Smooth muscle cell (in vitro differentiated cells): ENCODE data around the gene CECR2. TPM values are rescaled to one million over a fixed set of nuclear protein-coding genes. Genes with fewer than 3 reads are reported as not detected.

ENCODE experiments used
- DNase-seq: peaks from one replicate; lab custom pipeline; 2025; ENCODE audit not compliant: unreplicated experiment; lab: John Stamatoyannopoulos, UW
- H2AFZ ChIP-seq: fragments of 200-600 bp; sonication (generic); 2 replicates; pipeline ENCODE4 v1.6.0; 2016; ENCODE audit warnings: antibody characterized with exemption, low read depth, mild to moderate bottlenecking
- H3F3A ChIP-seq: fragments of 200-600 bp; sonication (generic); 2 replicates; pipeline ENCODE4 v1.6.0; 2017; ENCODE audit warnings: antibody characterized with exemption, low read depth
- H3K27ac ChIP-seq: fragments of 200-600 bp; sonication (generic); 2 replicates; pipeline ENCODE4 v1.5.1; 2016; ENCODE audit warnings: low read depth, mild to moderate bottlenecking
- H3K27me3 ChIP-seq: fragments of 200-600 bp; sonication (generic); 2 replicates; pipeline ENCODE4 v1.6.1; 2016; ENCODE audit warnings: low read depth, mild to moderate bottlenecking
- H3K36me3 ChIP-seq: fragments of 200-600 bp; sonication (generic); 2 replicates; pipeline ENCODE4 v1.5.1; 2016; ENCODE audit warnings: low read depth
- H3K4me1 ChIP-seq: fragments of 200-600 bp; sonication (generic); 2 replicates; pipeline ENCODE4 v1.5.1; 2016; ENCODE audit warnings: low read depth
- H3K4me2 ChIP-seq: fragments of 200-600 bp; sonication (generic); 2 replicates; pipeline ENCODE4 v1.6.0; 2016; ENCODE audit warnings: mild to moderate bottlenecking
- H3K4me3 ChIP-seq: fragments of 200-600 bp; sonication (generic); 2 replicates; pipeline ENCODE4 v1.5.1; 2016; ENCODE audit warnings: mild to moderate bottlenecking
- H3K79me2 ChIP-seq: fragments of 200-600 bp; sonication (generic); 2 replicates; pipeline ENCODE4 v1.6.0; 2016; ENCODE audit warnings: low read depth, mild to moderate bottlenecking
- H3K9ac ChIP-seq: fragments of 200-600 bp; sonication (generic); 2 replicates; pipeline ENCODE4 v1.6.0; 2016; ENCODE audit warnings: low read depth
- H3K9me3 ChIP-seq: fragments of 200-600 bp; sonication (generic); replicated peaks from 2 replicates; pipeline ENCODE4 v1.5.1; 2016; ENCODE audit warnings: low read depth
- H4K20me1 ChIP-seq: fragments of 200-600 bp; sonication (generic); 2 replicates; pipeline ENCODE4 v1.6.0; 2016; ENCODE audit warnings: low read depth
- WGBS: methylation state at CpG from one replicate; pipeline ENCODE4 v1.1.7; 2016; ENCODE audit warnings: low lambda C conversion rate; 5-methylcytosine and 5-hydroxymethylcytosine counted together
- polyA plus RNA-seq: library from polyadenylated mRNA; unstranded; fragments of >200 nt; fragmentation: Nextera tagmentation; extraction: Ambion mirVana; gene quantifications from 2 replicates; pipeline ENCODE4 v1.2.1, GENCODE V29; 2016
- total RNA-seq: library from RNA; depleted of rRNA; stranded (reverse); fragments of >200 nt; gene quantifications from 2 replicates; pipeline ENCODE4 v1.2.3, GENCODE V29; 2014
- TF ChIP-seq, protein P1 (sequence below): fragments of 200-600 bp; sonication (generic); IDR thresholded peaks from 2 replicates; pipeline ENCODE4 v1.5.1; 2017; ENCODE audit warnings: borderline replicate concordance, mild to moderate bottlenecking, antibody characterized with exemption; ENCODE audit not compliant: insufficient read depth, poor library complexity, severe bottlenecking

CECR2 gene
- total RNA-seq (2.8 and 3.0 TPM in 2 replicates), polyA plus RNA-seq (0.67 and 1.4 TPM in 2 replicates)

- peak within 1 kb of the TSS; percentile 91 for H3K4me2 ChIP-seq
- TF ChIP-seq, protein P1, sequence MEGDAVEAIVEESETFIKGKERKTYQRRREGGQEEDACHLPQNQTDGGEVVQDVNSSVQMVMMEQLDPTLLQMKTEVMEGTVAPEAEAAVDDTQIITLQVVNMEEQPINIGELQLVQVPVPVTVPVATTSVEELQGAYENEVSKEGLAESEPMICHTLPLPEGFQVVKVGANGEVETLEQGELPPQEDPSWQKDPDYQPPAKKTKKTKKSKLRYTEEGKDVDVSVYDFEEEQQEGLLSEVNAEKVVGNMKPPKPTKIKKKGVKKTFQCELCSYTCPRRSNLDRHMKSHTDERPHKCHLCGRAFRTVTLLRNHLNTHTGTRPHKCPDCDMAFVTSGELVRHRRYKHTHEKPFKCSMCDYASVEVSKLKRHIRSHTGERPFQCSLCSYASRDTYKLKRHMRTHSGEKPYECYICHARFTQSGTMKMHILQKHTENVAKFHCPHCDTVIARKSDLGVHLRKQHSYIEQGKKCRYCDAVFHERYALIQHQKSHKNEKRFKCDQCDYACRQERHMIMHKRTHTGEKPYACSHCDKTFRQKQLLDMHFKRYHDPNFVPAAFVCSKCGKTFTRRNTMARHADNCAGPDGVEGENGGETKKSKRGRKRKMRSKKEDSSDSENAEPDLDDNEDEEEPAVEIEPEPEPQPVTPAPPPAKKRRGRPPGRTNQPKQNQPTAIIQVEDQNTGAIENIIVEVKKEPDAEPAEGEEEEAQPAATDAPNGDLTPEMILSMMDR, result no peak
- H3K4me3 ChIP-seq, result peak within 1 kb of the TSS; percentile 94
- H3K9me3 ChIP-seq, result no peaks in the 10 kb centered on the region
- H3K79me2 ChIP-seq, result peaks cover 43% of the 10 kb centered on the region
- 1% methylated on average over 41 of the region's 92 CpGs for WGBS
- H3K9ac ChIP-seq, result peak within 1 kb of the TSS; percentile 45
- H3K4me1 ChIP-seq, result peaks cover 23% of the 10 kb centered on the region
- no peaks in the 10 kb centered on the region for H3K36me3 ChIP-seq
- H4K20me1 ChIP-seq, result no peaks in the 10 kb centered on the region
- peak within 1 kb of the TSS; percentile 97 for H2AFZ ChIP-seq
- H3K27me3 ChIP-seq, result no peaks in the 10 kb centered on the region
- no peak for DNase-seq
- no peaks in the 10 kb centered on the region for H3F3A ChIP-seq
- H3K27ac ChIP-seq, result no peak within 1 kb of the TSS
Observed at GRCh38 chr22:17369439-17370025, at the start of gene CECR2. CECR2 (plus strand) TSS chr22:17369460; CDS start chr22:17369784, 324 bp downstream.

DNA sequence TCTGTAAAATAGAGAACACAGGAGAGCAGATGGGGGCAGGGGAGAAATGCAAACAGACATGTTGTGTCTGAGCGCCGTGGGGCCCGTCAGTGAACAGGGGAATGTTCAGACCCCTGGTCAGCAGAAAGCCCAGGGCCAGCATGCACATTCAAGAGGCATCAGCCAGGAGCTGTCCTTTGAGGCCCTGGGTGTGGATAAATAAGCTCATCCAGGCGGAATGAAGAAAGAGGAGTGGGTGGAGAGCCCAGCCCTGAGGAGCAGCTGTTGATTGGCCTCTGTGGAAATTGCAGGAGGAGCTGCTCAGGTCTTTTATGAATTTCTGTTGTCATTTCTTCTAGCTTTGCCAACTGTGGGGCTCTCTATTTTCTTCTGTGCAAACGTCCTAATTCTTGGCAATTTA lies 49.7 kb upstream of the CECR2 start:
- Histone ChIP-seq H3F3A (no peaks in the 10 kb centered on the region), H4K20me1 (no peaks in the 10 kb centered on the region), H3K27ac (no peak overlapping the region), H3K4me2 (no peak overlapping the region), H3K9ac (no peak overlapping the region), H3K4me3 (no peak overlapping the region), H3K36me3 (no peaks in the 10 kb centered on the region), H2AFZ (no peak overlapping the region), H3K79me2 (no peaks in the 10 kb centered on the region), H3K27me3 (no peaks in the 10 kb centered on the region), H3K9me3 (no peaks in the 10 kb centered on the region), H3K4me1 (peaks cover 5% of the 10 kb centered on the region)
- TF ChIP-seq, protein P1, result no peak
- no peak for DNase-seq
- WGBS, result 62% methylated on average over 5 of the region's 5 CpGs

DNA sequence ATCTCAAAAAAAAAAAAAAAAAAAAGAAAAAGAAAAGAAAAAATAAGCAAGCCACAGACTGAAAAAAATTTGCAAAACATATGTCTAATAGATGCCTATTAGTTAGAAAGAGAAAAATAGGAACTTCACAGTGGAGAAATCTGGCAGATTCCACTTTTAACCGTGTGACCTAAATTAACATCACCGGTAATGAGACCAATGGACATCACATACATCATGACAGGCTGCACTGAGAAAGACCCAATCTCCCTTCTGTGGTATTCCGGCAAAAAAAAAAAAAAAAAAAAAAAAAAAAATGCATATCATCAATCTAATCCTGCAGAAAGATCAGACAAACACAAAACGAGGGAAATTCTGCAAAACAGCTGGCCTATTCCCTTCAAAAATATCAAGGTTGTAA lies 46.7 kb upstream of the CECR2 start:
- Histone ChIP-seq H4K20me1 (no peaks in the 10 kb centered on the region), H3K9me3 (no peaks in the 10 kb centered on the region), H3K4me1 (peaks cover 5% of the 10 kb centered on the region), H3K27ac (no peak overlapping the region), H3F3A (no peaks in the 10 kb centered on the region), H3K4me2 (no peak overlapping the region), H3K27me3 (no peaks in the 10 kb centered on the region), H2AFZ (no peak overlapping the region), H3K9ac (no peak overlapping the region), H3K79me2 (no peaks in the 10 kb centered on the region), H3K36me3 (no peaks in the 10 kb centered on the region), H3K4me3 (no peak overlapping the region)
- TF ChIP-seq, protein P1, result no peak
- DNase-seq, result no peak
- 69% methylated on average over 4 of the region's 4 CpGs for WGBS

GRCh38 chr22:17331690-17332089 lies 37.6 kb upstream of the CECR2 start:
- WGBS, result 94% methylated on average over 9 of the region's 9 CpGs
- Histone ChIP-seq H3K36me3 (no peaks in the 10 kb centered on the region), H3K4me1 (no peaks in the 10 kb centered on the region), H4K20me1 (no peaks in the 10 kb centered on the region), H3K4me3 (no peak overlapping the region), H3F3A (no peaks in the 10 kb centered on the region), H3K4me2 (no peak overlapping the region), H3K27me3 (no peaks in the 10 kb centered on the region), H2AFZ (no peak overlapping the region), H3K79me2 (no peaks in the 10 kb centered on the region), H3K9ac (no peak overlapping the region), H3K9me3 (no peaks in the 10 kb centered on the region), H3K27ac (no peak overlapping the region)
- TF ChIP-seq, protein P1, result no peak
- DNase-seq, result no peak
